HEK293 (cell line): ENCODE data around the gene MAGI1.

ENCODE experiments used
- CTCF ChIA-PET: fragments of 350-600 bp; formaldehyde crosslinking; extraction: SDS; loops from one replicate; lab custom pipeline; 2021; ENCODE audit warnings: antibody characterized with exemption; lab: Yijun Ruan, JAX
- POLR2A ChIA-PET: fragments of 300-600 bp; formaldehyde crosslinking; extraction: SDS; loops from one replicate; lab custom pipeline; 2020; ENCODE audit warnings: antibody characterized with exemption, inconsistent platforms; lab: Yijun Ruan, JAX
- H3K27ac ChIP-seq: fragments of 200-500 bp; sonication (Bioruptor generic); 2 replicates; pipeline ENCODE4 v1.5.1; 2014; ENCODE audit warnings: low read depth, low read length, control low read depth, inconsistent platforms; ENCODE audit errors: extremely low read depth
- H3K36me3 ChIP-seq, 2 experiments: fragments of 200-500 bp in 1 of 2; sonication (Bioruptor generic) in 1 of 2; 1 replicate in 1 of 2; 2 replicates in 1 of 2; pipeline ENCODE4 v1.5.1; 2014 to 2017; ENCODE audit warnings: inconsistent platforms in 2 of 2, low read length in 2 of 2; ENCODE audit not compliant: control insufficient read depth in 2 of 2, insufficient read depth in 1 of 2
- H3K4me1 ChIP-seq: fragments of 200-500 bp; sonication (Bioruptor generic); 2 replicates; pipeline ENCODE4 v1.5.1; 2014; ENCODE audit warnings: mild to moderate bottlenecking, low read length, inconsistent platforms; ENCODE audit not compliant: control insufficient read depth, insufficient read depth
- H3K4me3 ChIP-seq: 2 replicates; pipeline ENCODE4 v1.5.1; 2011; ENCODE audit warnings: low read depth, mild to moderate bottlenecking, control low read depth, low read length, moderate library complexity
- H3K9me3 ChIP-seq: fragments of 200-500 bp; sonication (Bioruptor generic); 2 replicates; pipeline ENCODE4 v1.5.1; 2014; ENCODE audit warnings: low read depth, low read length, inconsistent platforms; ENCODE audit not compliant: control insufficient read depth, insufficient read depth
- EGR2 ChIP-seq: fragments of 450-650 bp; formaldehyde crosslinking; IDR thresholded peaks from 2 replicates; pipeline ENCODE4 v1.5.1; 2016; ENCODE audit warnings: low read depth, missing biosample characterization, missing genetic modification characterization
- KLF10 ChIP-seq: fragments of 450-650 bp; IDR thresholded peaks from 2 replicates; pipeline ENCODE4 v1.5.1; 2018; ENCODE audit warnings: missing biosample characterization, mild to moderate bottlenecking, missing genetic modification characterization
- KLF7 ChIP-seq: fragments of 450-650 bp; formaldehyde crosslinking; IDR thresholded peaks from 2 replicates; pipeline ENCODE4 v1.5.1; 2016; ENCODE audit warnings: missing biosample characterization, missing genetic modification characterization, borderline replicate concordance
- SP7 ChIP-seq: fragments of 450-650 bp; formaldehyde crosslinking; IDR thresholded peaks from 2 replicates; pipeline ENCODE4 v1.5.1; 2016; ENCODE audit warnings: missing biosample characterization, missing genetic modification characterization
- TCF7L2 ChIP-seq: IDR thresholded peaks from 2 replicates; pipeline ENCODE4 v1.6.1; 2011; ENCODE audit warnings: low read depth, mild to moderate bottlenecking, inconsistent platforms, low read length, moderate library complexity, borderline replicate concordance
- ZIC2 ChIP-seq: fragments of 450-650 bp; formaldehyde crosslinking; IDR thresholded peaks from 2 replicates; pipeline ENCODE4 v1.5.1; 2016; ENCODE audit warnings: missing biosample characterization, missing genetic modification characterization
- ZNF121 ChIP-seq: fragments of 450-650 bp; formaldehyde crosslinking; IDR thresholded peaks from 2 replicates; pipeline ENCODE4 v1.5.1; 2016; ENCODE audit warnings: missing biosample characterization, missing genetic modification characterization
- ZNF660 ChIP-seq: fragments of 450-650 bp; IDR thresholded peaks from 2 replicates; pipeline ENCODE4 v1.5.1; 2018; ENCODE audit warnings: missing biosample characterization, mild to moderate bottlenecking, missing genetic modification characterization
- ZNF664 ChIP-seq: fragments of 450-650 bp; formaldehyde crosslinking; IDR thresholded peaks from 2 replicates; pipeline ENCODE4 v1.5.1; 2016; ENCODE audit warnings: missing biosample characterization, missing genetic modification characterization
- TF ChIP-seq, protein P1 (sequence below): fragments of 450-650 bp; formaldehyde crosslinking; IDR thresholded peaks from 2 replicates; pipeline ENCODE4 v1.5.1; 2017; ENCODE audit warnings: missing biosample characterization, missing genetic modification characterization
- TF ChIP-seq, protein P2 (sequence below): fragments of 450-650 bp; formaldehyde crosslinking; IDR thresholded peaks from 2 replicates; pipeline ENCODE4 v1.5.1; 2017; ENCODE audit warnings: missing biosample characterization, missing genetic modification characterization
- TF ChIP-seq, protein P3 (sequence below): fragments of 450-650 bp; formaldehyde crosslinking; IDR thresholded peaks from 2 replicates; pipeline ENCODE4 v1.5.1; 2016; ENCODE audit warnings: missing biosample characterization, missing genetic modification characterization, borderline replicate concordance
- TF ChIP-seq, protein P4 (sequence below): fragments of 450-650 bp; formaldehyde crosslinking; IDR thresholded peaks from 2 replicates; pipeline ENCODE4 v1.5.0; 2017; ENCODE audit warnings: missing biosample characterization, missing genetic modification characterization, borderline replicate concordance
- TF ChIP-seq, protein P5 (sequence below): sonication (generic); formaldehyde crosslinking; IDR thresholded peaks from 2 replicates; pipeline ENCODE4 v1.8.1; 2022; ENCODE audit warnings: mild to moderate bottlenecking, moderate library complexity, missing genetic modification reagents
- TF ChIP-seq, protein P6 (sequence below): fragments of 450-650 bp; formaldehyde crosslinking; IDR thresholded peaks from 2 replicates; pipeline ENCODE4 v1.5.1; 2016; ENCODE audit warnings: missing biosample characterization, missing genetic modification characterization, borderline replicate concordance
- TF ChIP-seq, protein P7 (sequence below): fragments of 450-650 bp; formaldehyde crosslinking; IDR thresholded peaks from 2 replicates; pipeline ENCODE4 v1.5.1; 2016; ENCODE audit warnings: missing biosample characterization, missing genetic modification characterization

Gene MAGI1

DNA sequence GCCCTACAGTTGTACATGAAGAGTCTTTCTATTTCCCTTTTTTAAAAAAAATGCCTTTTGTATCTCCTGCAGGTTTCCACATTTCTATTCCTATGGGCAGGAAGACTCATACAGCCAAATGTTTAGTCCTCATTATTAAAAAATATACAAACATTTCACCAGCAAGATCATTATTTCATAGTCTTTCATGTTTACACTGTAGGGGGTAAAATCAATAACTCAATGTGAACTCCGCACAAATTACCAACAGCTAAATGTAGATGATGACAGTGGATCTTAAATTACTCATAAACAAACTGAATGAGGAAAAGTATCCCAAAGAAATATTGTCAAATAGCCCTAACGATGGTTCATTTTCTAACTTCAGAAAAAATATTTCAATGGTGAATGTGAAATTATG, 99.5 kb downstream of the MAGI1 start (continued):
- TF ChIP-seq, protein P1, sequence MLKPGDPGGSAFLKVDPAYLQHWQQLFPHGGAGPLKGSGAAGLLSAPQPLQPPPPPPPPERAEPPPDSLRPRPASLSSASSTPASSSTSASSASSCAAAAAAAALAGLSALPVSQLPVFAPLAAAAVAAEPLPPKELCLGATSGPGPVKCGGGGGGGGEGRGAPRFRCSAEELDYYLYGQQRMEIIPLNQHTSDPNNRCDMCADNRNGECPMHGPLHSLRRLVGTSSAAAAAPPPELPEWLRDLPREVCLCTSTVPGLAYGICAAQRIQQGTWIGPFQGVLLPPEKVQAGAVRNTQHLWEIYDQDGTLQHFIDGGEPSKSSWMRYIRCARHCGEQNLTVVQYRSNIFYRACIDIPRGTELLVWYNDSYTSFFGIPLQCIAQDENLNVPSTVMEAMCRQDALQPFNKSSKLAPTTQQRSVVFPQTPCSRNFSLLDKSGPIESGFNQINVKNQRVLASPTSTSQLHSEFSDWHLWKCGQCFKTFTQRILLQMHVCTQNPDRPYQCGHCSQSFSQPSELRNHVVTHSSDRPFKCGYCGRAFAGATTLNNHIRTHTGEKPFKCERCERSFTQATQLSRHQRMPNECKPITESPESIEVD (tag by site-specific recombination): peak; percentile 64
- TF ChIP-seq TCF7L2: no peak

DNA sequence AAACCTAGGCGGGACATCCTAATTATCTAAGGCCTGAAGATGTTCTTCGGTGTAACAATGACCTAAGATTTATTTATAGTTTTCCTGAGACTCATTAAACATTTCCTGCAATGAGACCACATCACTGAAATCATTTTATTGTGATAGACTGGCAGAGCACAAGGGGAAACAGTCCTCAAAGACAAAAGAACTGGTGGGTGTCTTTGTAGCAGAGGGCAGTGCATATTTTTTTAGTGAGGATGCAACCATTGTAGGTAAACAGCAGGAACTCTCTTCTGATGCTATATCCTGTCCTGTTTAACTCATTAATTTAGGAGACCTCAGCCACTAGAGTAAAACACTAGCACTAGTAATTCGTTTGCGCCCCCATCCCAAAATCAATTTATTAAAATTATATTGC, 100.0 kb downstream of the MAGI1 start:
- no peak overlapping the region for H3K4me3 ChIP-seq
- TF ChIP-seq, protein P2, sequence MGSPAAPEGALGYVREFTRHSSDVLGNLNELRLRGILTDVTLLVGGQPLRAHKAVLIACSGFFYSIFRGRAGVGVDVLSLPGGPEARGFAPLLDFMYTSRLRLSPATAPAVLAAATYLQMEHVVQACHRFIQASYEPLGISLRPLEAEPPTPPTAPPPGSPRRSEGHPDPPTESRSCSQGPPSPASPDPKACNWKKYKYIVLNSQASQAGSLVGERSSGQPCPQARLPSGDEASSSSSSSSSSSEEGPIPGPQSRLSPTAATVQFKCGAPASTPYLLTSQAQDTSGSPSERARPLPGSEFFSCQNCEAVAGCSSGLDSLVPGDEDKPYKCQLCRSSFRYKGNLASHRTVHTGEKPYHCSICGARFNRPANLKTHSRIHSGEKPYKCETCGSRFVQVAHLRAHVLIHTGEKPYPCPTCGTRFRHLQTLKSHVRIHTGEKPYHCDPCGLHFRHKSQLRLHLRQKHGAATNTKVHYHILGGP (tag by site-specific recombination): no peak
- TF ChIP-seq ZNF664 (tag by site-specific recombination) (no peak), SP7 (no peak), ZIC2 (tag by site-specific recombination) (no peak), ZNF660 (tag by site-specific recombination) (no peak), KLF7 (tag by site-specific recombination) (no peak), ZNF121 (tag by site-specific recombination) (no peak)
- TF ChIP-seq, protein P3, sequence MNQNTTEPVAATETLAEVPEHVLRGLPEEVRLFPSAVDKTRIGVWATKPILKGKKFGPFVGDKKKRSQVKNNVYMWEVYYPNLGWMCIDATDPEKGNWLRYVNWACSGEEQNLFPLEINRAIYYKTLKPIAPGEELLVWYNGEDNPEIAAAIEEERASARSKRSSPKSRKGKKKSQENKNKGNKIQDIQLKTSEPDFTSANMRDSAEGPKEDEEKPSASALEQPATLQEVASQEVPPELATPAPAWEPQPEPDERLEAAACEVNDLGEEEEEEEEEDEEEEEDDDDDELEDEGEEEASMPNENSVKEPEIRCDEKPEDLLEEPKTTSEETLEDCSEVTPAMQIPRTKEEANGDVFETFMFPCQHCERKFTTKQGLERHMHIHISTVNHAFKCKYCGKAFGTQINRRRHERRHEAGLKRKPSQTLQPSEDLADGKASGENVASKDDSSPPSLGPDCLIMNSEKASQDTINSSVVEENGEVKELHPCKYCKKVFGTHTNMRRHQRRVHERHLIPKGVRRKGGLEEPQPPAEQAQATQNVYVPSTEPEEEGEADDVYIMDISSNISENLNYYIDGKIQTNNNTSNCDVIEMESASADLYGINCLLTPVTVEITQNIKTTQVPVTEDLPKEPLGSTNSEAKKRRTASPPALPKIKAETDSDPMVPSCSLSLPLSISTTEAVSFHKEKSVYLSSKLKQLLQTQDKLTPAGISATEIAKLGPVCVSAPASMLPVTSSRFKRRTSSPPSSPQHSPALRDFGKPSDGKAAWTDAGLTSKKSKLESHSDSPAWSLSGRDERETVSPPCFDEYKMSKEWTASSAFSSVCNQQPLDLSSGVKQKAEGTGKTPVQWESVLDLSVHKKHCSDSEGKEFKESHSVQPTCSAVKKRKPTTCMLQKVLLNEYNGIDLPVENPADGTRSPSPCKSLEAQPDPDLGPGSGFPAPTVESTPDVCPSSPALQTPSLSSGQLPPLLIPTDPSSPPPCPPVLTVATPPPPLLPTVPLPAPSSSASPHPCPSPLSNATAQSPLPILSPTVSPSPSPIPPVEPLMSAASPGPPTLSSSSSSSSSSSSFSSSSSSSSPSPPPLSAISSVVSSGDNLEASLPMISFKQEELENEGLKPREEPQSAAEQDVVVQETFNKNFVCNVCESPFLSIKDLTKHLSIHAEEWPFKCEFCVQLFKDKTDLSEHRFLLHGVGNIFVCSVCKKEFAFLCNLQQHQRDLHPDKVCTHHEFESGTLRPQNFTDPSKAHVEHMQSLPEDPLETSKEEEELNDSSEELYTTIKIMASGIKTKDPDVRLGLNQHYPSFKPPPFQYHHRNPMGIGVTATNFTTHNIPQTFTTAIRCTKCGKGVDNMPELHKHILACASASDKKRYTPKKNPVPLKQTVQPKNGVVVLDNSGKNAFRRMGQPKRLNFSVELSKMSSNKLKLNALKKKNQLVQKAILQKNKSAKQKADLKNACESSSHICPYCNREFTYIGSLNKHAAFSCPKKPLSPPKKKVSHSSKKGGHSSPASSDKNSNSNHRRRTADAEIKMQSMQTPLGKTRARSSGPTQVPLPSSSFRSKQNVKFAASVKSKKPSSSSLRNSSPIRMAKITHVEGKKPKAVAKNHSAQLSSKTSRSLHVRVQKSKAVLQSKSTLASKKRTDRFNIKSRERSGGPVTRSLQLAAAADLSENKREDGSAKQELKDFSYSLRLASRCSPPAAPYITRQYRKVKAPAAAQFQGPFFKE (tag by site-specific recombination): no peak
- TF ChIP-seq, protein P4, sequence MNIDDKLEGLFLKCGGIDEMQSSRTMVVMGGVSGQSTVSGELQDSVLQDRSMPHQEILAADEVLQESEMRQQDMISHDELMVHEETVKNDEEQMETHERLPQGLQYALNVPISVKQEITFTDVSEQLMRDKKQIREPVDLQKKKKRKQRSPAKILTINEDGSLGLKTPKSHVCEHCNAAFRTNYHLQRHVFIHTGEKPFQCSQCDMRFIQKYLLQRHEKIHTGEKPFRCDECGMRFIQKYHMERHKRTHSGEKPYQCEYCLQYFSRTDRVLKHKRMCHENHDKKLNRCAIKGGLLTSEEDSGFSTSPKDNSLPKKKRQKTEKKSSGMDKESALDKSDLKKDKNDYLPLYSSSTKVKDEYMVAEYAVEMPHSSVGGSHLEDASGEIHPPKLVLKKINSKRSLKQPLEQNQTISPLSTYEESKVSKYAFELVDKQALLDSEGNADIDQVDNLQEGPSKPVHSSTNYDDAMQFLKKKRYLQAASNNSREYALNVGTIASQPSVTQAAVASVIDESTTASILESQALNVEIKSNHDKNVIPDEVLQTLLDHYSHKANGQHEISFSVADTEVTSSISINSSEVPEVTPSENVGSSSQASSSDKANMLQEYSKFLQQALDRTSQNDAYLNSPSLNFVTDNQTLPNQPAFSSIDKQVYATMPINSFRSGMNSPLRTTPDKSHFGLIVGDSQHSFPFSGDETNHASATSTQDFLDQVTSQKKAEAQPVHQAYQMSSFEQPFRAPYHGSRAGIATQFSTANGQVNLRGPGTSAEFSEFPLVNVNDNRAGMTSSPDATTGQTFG (tag by site-specific recombination): no peak
- CTCF ChIA-PET: no interaction called here

DNA sequence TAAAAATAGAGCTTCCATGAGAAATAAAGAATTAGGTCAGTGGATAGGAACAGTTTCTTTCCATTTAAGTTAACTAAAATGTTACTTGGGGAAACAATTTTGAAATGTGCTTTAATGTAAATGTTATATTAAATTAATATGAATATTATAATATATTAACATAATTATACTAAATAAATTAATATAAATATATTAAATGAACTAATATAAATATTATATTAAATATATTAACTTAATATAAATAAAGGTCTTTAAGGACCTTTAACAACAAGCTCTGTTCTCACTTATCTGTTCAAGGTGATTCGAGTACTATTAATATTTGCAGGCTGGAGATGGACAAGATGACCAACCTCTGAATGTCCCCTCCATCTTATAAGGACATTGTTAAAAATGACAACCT, 100.6 kb downstream of the MAGI1 start:
- CTCF ChIA-PET: no interaction called here
- H3K27ac ChIP-seq: no peak overlapping the region
- H3K9me3 ChIP-seq: no peaks in the 10 kb centered on the region; the same call in 1 of the 2 replicates
- no peaks in the 10 kb centered on the region for H3K4me1 ChIP-seq
- POLR2A ChIA-PET: no interaction called here
- no peak overlapping the region for H3K4me3 ChIP-seq
- no peaks in the 10 kb centered on the region for H3K36me3 ChIP-seq
- TF ChIP-seq, protein P5, sequence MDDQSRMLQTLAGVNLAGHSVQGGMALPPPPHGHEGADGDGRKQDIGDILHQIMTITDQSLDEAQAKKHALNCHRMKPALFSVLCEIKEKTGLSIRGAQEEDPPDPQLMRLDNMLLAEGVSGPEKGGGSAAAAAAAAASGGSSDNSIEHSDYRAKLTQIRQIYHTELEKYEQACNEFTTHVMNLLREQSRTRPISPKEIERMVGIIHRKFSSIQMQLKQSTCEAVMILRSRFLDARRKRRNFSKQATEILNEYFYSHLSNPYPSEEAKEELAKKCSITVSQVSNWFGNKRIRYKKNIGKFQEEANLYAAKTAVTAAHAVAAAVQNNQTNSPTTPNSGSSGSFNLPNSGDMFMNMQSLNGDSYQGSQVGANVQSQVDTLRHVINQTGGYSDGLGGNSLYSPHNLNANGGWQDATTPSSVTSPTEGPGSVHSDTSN (CRISPR knock-in tag): no peak
- TF ChIP-seq EGR2 (no peak), KLF10 (tag by site-specific recombination) (no peak)
- TF ChIP-seq, protein P6, sequence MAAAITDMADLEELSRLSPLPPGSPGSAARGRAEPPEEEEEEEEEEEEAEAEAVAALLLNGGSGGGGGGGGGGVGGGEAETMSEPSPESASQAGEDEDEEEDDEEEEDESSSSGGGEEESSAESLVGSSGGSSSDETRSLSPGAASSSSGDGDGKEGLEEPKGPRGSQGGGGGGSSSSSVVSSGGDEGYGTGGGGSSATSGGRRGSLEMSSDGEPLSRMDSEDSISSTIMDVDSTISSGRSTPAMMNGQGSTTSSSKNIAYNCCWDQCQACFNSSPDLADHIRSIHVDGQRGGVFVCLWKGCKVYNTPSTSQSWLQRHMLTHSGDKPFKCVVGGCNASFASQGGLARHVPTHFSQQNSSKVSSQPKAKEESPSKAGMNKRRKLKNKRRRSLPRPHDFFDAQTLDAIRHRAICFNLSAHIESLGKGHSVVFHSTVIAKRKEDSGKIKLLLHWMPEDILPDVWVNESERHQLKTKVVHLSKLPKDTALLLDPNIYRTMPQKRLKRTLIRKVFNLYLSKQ (tag by site-specific recombination): no peak
- TF ChIP-seq, protein P7, sequence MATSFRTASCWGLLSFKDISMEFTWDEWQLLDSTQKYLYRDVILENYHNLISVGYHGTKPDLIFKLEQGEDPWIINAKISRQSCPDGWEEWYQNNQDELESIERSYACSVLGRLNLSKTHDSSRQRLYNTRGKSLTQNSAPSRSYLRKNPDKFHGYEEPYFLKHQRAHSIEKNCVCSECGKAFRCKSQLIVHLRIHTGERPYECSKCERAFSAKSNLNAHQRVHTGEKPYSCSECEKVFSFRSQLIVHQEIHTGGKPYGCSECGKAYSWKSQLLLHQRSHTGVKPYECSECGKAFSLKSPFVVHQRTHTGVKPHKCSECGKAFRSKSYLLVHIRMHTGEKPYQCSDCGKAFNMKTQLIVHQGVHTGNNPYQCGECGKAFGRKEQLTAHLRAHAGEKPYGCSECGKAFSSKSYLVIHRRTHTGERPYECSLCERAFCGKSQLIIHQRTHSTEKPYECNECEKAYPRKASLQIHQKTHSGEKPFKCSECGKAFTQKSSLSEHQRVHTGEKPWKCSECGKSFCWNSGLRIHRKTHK: no peak

More for the DNA sequence above, 100.0 kb downstream of the MAGI1 start:
- Histone ChIP-seq H3K27ac (no peak overlapping the region), H3K9me3 (no peaks in the 10 kb centered on the region), H3K36me3 (no peaks in the 10 kb centered on the region), H3K4me1 (no peaks in the 10 kb centered on the region)
- POLR2A ChIA-PET: no interaction called here
